ENCODE results near the gene DIPK1A.

The DIPK1A gene

GRCh38 chr1:92961131-92961895, at the start of gene DIPK1A:
DIPK1A (minus strand) TSS chr1:92961462; CDS start chr1:92961429, 33 bp downstream.
- peak; percentile 72 for DNase-seq

GRCh38 chr1:93007941-93008577, 46.8 kb upstream of the DIPK1A start:
- no peak for DNase-seq

GRCh38 chr1:93005252-93005598, 44.0 kb upstream of the DIPK1A start:
- no peak for DNase-seq

- DNase-seq, result no peak
Measured at GRCh38 chr1:93004566-93005251, 43.4 kb upstream of the DIPK1A start.

GRCh38 chr1:93003981-93004380, 42.7 kb upstream of the DIPK1A start:
- DNase-seq, result no peak

GRCh38 chr1:93002781-93003180, 41.5 kb upstream of the DIPK1A start:
- no peak for DNase-seq

GRCh38 chr1:93001893-93002292, 40.6 kb upstream of the DIPK1A start:
- DNase-seq, result no peak

- no peak for DNase-seq
Measured at GRCh38 chr1:93000751-93001175, 39.5 kb upstream of the DIPK1A start.

GRCh38 chr1:93000291-93000690, 39.0 kb upstream of the DIPK1A start:
- no peak for DNase-seq

GRCh38 chr1:92998821-92999220, 37.6 kb upstream of the DIPK1A start:
- no peak for DNase-seq

- DNase-seq, result no peak
Measured at GRCh38 chr1:92995441-92996430, 34.5 kb upstream of the DIPK1A start.

GRCh38 chr1:92994105-92994712, 32.9 kb upstream of the DIPK1A start:
- peak; percentile 38 for DNase-seq

- no peak for DNase-seq
Measured at GRCh38 chr1:92993581-92993980, 32.3 kb upstream of the DIPK1A start.

- no peak for DNase-seq
Measured at GRCh38 chr1:92992877-92993276, 31.6 kb upstream of the DIPK1A start.

- DNase-seq, result no peak
Measured at GRCh38 chr1:92992054-92992453, 30.8 kb upstream of the DIPK1A start.

GRCh38 chr1:92990828-92991227, 29.6 kb upstream of the DIPK1A start:
- no peak for DNase-seq

GRCh38 chr1:92989936-92990583, 28.8 kb upstream of the DIPK1A start:
- DNase-seq, result no peak

GRCh38 chr1:92989253-92989652, 28.0 kb upstream of the DIPK1A start:
- no peak for DNase-seq

- DNase-seq, result no peak
Measured at GRCh38 chr1:92987462-92987861, 26.2 kb upstream of the DIPK1A start.

GRCh38 chr1:92985101-92985500, 23.8 kb upstream of the DIPK1A start:
- no peak for DNase-seq

GRCh38 chr1:92980732-92981647, 19.7 kb upstream of the DIPK1A start:
- DNase-seq, result no peak
